Mesenchymal stem cell (in vitro differentiated cells and primary cell): ENCODE data around the gene ANXA3.
"Not testable (repeated sequence)": the region's sequence is repeated elsewhere in the genome, so short reads cannot be mapped to it uniquely, and the experiment has no call there.

Experiments used
- DNase-seq: peaks from one replicate; pipeline ENCODE4 v3.0.0-alpha.2; 2013
- H2AFZ ChIP-seq: one replicate; pipeline ENCODE4 v1.6.1; 2013; ENCODE audit warnings: low read depth, mild to moderate bottlenecking, control low read depth, inconsistent platforms, low read length, moderate library complexity
- H2AK5ac ChIP-seq: 2 replicates; pipeline ENCODE4 v1.6.1; 2013; ENCODE audit warnings: low read length, moderate library complexity, mild to moderate bottlenecking, inconsistent platforms; ENCODE audit not compliant: severe bottlenecking
- H2BK120ac ChIP-seq: one replicate; pipeline ENCODE4 v1.6.1; 2013; ENCODE audit warnings: low read depth, mild to moderate bottlenecking, inconsistent platforms, low read length, moderate library complexity
- H2BK12ac ChIP-seq, 2 experiments: one replicate each; pipeline ENCODE4 v1.6.1; 2013; ENCODE audit warnings: inconsistent platforms in 2 of 2, low read length in 2 of 2, mild to moderate bottlenecking in 2 of 2, moderate library complexity in 2 of 2, control low read depth in 1 of 2
- H2BK15ac ChIP-seq: one replicate; pipeline ENCODE4 v1.6.1; 2013; ENCODE audit warnings: mild to moderate bottlenecking, low read depth, inconsistent platforms; ENCODE audit not compliant: poor library complexity, severe bottlenecking
- H2BK5ac ChIP-seq: 2 replicates; pipeline ENCODE4 v1.6.1; 2013; ENCODE audit warnings: low read depth, mild to moderate bottlenecking, low read length, control low read depth, inconsistent platforms; ENCODE audit not compliant: poor library complexity, severe bottlenecking
- H3K14ac ChIP-seq, 2 experiments: one replicate each; pipeline ENCODE4 v1.6.1; 2013; ENCODE audit warnings: inconsistent platforms in 2 of 2, low read length in 2 of 2, control low read depth in 1 of 2, mild to moderate bottlenecking in 1 of 2, moderate library complexity in 1 of 2
- H3K18ac ChIP-seq, 2 experiments: one replicate each; pipeline ENCODE4 v1.6.1; 2013; ENCODE audit warnings: inconsistent platforms in 2 of 2, low read length in 2 of 2, control low read depth in 1 of 2, low read depth in 1 of 2, mild to moderate bottlenecking in 1 of 2
- H3K23ac ChIP-seq, 2 experiments: one replicate each; pipeline ENCODE4 v1.6.1; 2013; ENCODE audit warnings: inconsistent platforms in 2 of 2, low read length in 2 of 2, mild to moderate bottlenecking in 2 of 2, moderate library complexity in 2 of 2, control low read depth in 1 of 2
- H3K27ac ChIP-seq: 2 replicates; pipeline ENCODE4 v1.5.1; 2013; ENCODE audit warnings: mild to moderate bottlenecking, moderate library complexity, low read length, control low read depth, inconsistent platforms; ENCODE audit not compliant: poor library complexity, severe bottlenecking
- H3K27me3 ChIP-seq, 2 experiments: 2 replicates each; pipeline versions ENCODE4 v1.6.1 to v1.7.0; 2013; ENCODE audit warnings: low read length in 2 of 2, mild to moderate bottlenecking in 2 of 2, moderate library complexity in 2 of 2, control low read depth in 1 of 2, inconsistent platforms in 1 of 2; ENCODE audit not compliant: control insufficient read depth in 1 of 2, insufficient read depth in 1 of 2
- H3K36me3 ChIP-seq, 2 experiments: 2 replicates each; pipeline versions ENCODE4 v1.6.1 to v1.7.0; 2013; ENCODE audit warnings: low read length in 2 of 2, control low read depth in 1 of 2, inconsistent platforms in 1 of 2, low read depth in 1 of 2, mild to moderate bottlenecking in 1 of 2; ENCODE audit not compliant: insufficient read depth in 2 of 2, control insufficient read depth in 1 of 2
- H3K4ac ChIP-seq, 2 experiments: one replicate each; pipeline ENCODE4 v1.6.1; 2013; ENCODE audit warnings: inconsistent platforms in 2 of 2, low read length in 2 of 2, mild to moderate bottlenecking in 2 of 2, moderate library complexity in 2 of 2, control low read depth in 1 of 2, low read depth in 1 of 2
- H3K4me1 ChIP-seq: 2 replicates; pipeline ENCODE4 v1.6.1; 2013; ENCODE audit warnings: low read depth, low read length, control low read depth; ENCODE audit not compliant: control insufficient read depth, insufficient read depth
- H3K4me2 ChIP-seq: 2 replicates; pipeline ENCODE4 v1.6.1; 2013; ENCODE audit warnings: low read length, mild to moderate bottlenecking, inconsistent platforms; ENCODE audit not compliant: poor library complexity, severe bottlenecking
- H3K4me3 ChIP-seq, 2 experiments: 2 replicates each; pipeline versions ENCODE4 v1.5.1 to v1.7.0; 2013; ENCODE audit warnings: low read length in 2 of 2, mild to moderate bottlenecking in 2 of 2, control low read depth in 1 of 2, low read depth in 1 of 2; ENCODE audit not compliant: insufficient read depth in 1 of 2
- H3K79me1 ChIP-seq: replicated peaks from 2 replicates; pipeline ENCODE4 v1.6.1; 2013; ENCODE audit warnings: mild to moderate bottlenecking, control low read depth, low read length, inconsistent platforms; ENCODE audit not compliant: poor library complexity, severe bottlenecking
- H3K9ac ChIP-seq: 2 replicates; pipeline ENCODE4 v1.7.0; 2013; ENCODE audit warnings: mild to moderate bottlenecking, low read length, moderate library complexity
- H3K9me3 ChIP-seq: 2 replicates; pipeline ENCODE4 v1.7.0; 2013; ENCODE audit warnings: mild to moderate bottlenecking, low read length; ENCODE audit not compliant: control insufficient read depth
- H4K8ac ChIP-seq: one replicate; pipeline ENCODE4 v1.6.1; 2013; ENCODE audit warnings: inconsistent platforms, mild to moderate bottlenecking, low read length, moderate library complexity
- H4K91ac ChIP-seq: one replicate; pipeline ENCODE4 v1.6.1; 2013; ENCODE audit warnings: mild to moderate bottlenecking, low read length, inconsistent platforms
- WGBS: methylation state at CpG from one replicate; pipeline ENCODE4 v1.1.7; 2013; ENCODE audit warnings: mixed read lengths; 5-methylcytosine and 5-hydroxymethylcytosine counted together

ANXA3 gene

GRCh38 chr4:78547899-78548298 is 3.7 kb upstream of the ANXA3 start:
- not testable (repeated sequence) for H4K8ac ChIP-seq, H3K23ac ChIP-seq, H3K4me1 ChIP-seq, H3K4me3 ChIP-seq, H2BK120ac ChIP-seq, H3K27ac ChIP-seq, H4K91ac ChIP-seq, H2AFZ ChIP-seq, H3K4ac ChIP-seq, H2BK12ac ChIP-seq, H3K79me1 ChIP-seq, H3K14ac ChIP-seq, H3K27me3 ChIP-seq, H2BK15ac ChIP-seq, H2AK5ac ChIP-seq, H3K36me3 ChIP-seq, H2BK5ac ChIP-seq, H3K9ac ChIP-seq, H3K9me3 ChIP-seq, H3K18ac ChIP-seq, DNase-seq, H3K4me2 ChIP-seq
- WGBS = 90% methylated on average over 16 of the region's 28 CpGs

- not testable (repeated sequence) for H3K36me3 ChIP-seq, H2BK5ac ChIP-seq, H4K8ac ChIP-seq, H4K91ac ChIP-seq, H3K27ac ChIP-seq, H2AK5ac ChIP-seq, H2AFZ ChIP-seq, H3K4me1 ChIP-seq, H3K9ac ChIP-seq, H3K23ac ChIP-seq, H3K14ac ChIP-seq, H3K9me3 ChIP-seq, H2BK12ac ChIP-seq, H3K4me2 ChIP-seq, H3K79me1 ChIP-seq, H3K4ac ChIP-seq, H2BK15ac ChIP-seq, H3K27me3 ChIP-seq, H3K18ac ChIP-seq, H2BK120ac ChIP-seq, DNase-seq, H3K4me3 ChIP-seq
- no CpG with 5 or more reads among the region's 4 CpGs for WGBS
Observed at GRCh38 chr4:78548889-78549288, 2.7 kb upstream of the ANXA3 start.

- H3K4me1 ChIP-seq = peaks cover 7% of the 10 kb centered on the region
- no peak overlapping the region for H2BK5ac ChIP-seq
- WGBS = 14% methylated on average over 8 of the region's 10 CpGs
- no peaks in the 10 kb centered on the region for H3K9me3 ChIP-seq
- H3K4me2 ChIP-seq = peak overlapping the region; percentile 92
- no peak overlapping the region for H4K8ac ChIP-seq
- no peak overlapping the region for H3K18ac ChIP-seq
- H2AK5ac ChIP-seq = no peak overlapping the region
- H3K36me3 ChIP-seq = no peaks in the 10 kb centered on the region
- H3K4ac ChIP-seq = no peak overlapping the region
- H3K23ac ChIP-seq = no peak overlapping the region
- peaks cover 6% of the 10 kb centered on the region for H3K79me1 ChIP-seq
- H3K27me3 ChIP-seq = peaks cover 0 to 10% of the 10 kb centered on the region in 2 experiments
- no peak overlapping the region for H3K4me3 ChIP-seq
- no peak overlapping the region for H2AFZ ChIP-seq
- H3K9ac ChIP-seq = peak overlapping the region; percentile 78
- no peak overlapping the region for H2BK120ac ChIP-seq
- no peak for DNase-seq
- H2BK15ac ChIP-seq = no peak overlapping the region
- H2BK12ac ChIP-seq = no peak overlapping the region
- peak overlapping the region; percentile 91 for H3K27ac ChIP-seq
- H4K91ac ChIP-seq = no peak overlapping the region
- H3K14ac ChIP-seq = no peak overlapping the region
Observed at GRCh38 chr4:78552389-78553042, 946 bp downstream of the ANXA3 start.

GRCh38 chr4:78553043-78553396 is 1.4 kb downstream of the ANXA3 start:
- no peak overlapping the region for H4K91ac ChIP-seq
- H2BK12ac ChIP-seq = peak overlapping the region in 1 of 2 experiments; percentile 66
- H2BK15ac ChIP-seq = no peak overlapping the region
- no peak overlapping the region for H3K23ac ChIP-seq
- H2AFZ ChIP-seq = no peak overlapping the region
- no peak overlapping the region for H3K4ac ChIP-seq
- H3K14ac ChIP-seq = no peak overlapping the region
- H2BK5ac ChIP-seq = no peak overlapping the region
- H2AK5ac ChIP-seq = peak overlapping the region; percentile 14
- peaks cover 7% of the 10 kb centered on the region for H3K4me1 ChIP-seq
- peak overlapping the region in 1 of 2 experiments; percentile 75 for H3K18ac ChIP-seq
- no peak overlapping the region for H4K8ac ChIP-seq
- peak overlapping the region; percentile 8 for H2BK120ac ChIP-seq
- H3K36me3 ChIP-seq = no peaks in the 10 kb centered on the region
- peaks cover 0 to 10% of the 10 kb centered on the region in 2 experiments for H3K27me3 ChIP-seq
- no peak overlapping the region for H3K9ac ChIP-seq
- no peak overlapping the region for H3K4me2 ChIP-seq
- H3K79me1 ChIP-seq = peaks cover 6% of the 10 kb centered on the region
- peak overlapping the region; percentile 91 for H3K27ac ChIP-seq
- DNase-seq = no peak
- WGBS = 71% methylated on average over 1 of the region's 3 CpGs
- no peak overlapping the region for H3K4me3 ChIP-seq
- H3K9me3 ChIP-seq = no peaks in the 10 kb centered on the region
